HG03521 (cell line): ENCODE measurements around the gene RPTOR.

Experiments
- ATAC-seq: cut with Tn5 transposase; IDR thresholded peaks from one replicate; pipeline ENCODE4 v1.9.1; 2021; ENCODE audit warnings: mild to moderate bottlenecking, moderate library complexity; ENCODE audit not compliant: unreplicated experiment

RPTOR gene

GRCh38 chr17:80998118-80998747 lies 453.6 kb downstream of the RPTOR start:
- no peak for ATAC-seq

- ATAC-seq: no peak
Measured at GRCh38 chr17:80998748-80999535, 454.3 kb downstream of the RPTOR start.

- ATAC-seq: no peak
Measured at GRCh38 chr17:80999536-81000333, 455.1 kb downstream of the RPTOR start.

- ATAC-seq: no peak
Measured at GRCh38 chr17:81000334-81000630, 455.6 kb downstream of the RPTOR start.

- no peak for ATAC-seq
Measured at GRCh38 chr17:81000631-81001357, 456.2 kb downstream of the RPTOR start.

GRCh38 chr17:81002013-81002384 lies 457.4 kb downstream of the RPTOR start:
- ATAC-seq: no peak

GRCh38 chr17:81002409-81003361 lies 458.0 kb downstream of the RPTOR start:
- ATAC-seq: no peak

- no peak for ATAC-seq
Measured at GRCh38 chr17:81003711-81004475, 459.3 kb downstream of the RPTOR start.

GRCh38 chr17:81006891-81007290 lies 462.3 kb downstream of the RPTOR start:
- ATAC-seq: no peak

GRCh38 chr17:81008140-81008539 lies 463.5 kb downstream of the RPTOR start:
- ATAC-seq: no peak

GRCh38 chr17:81009136-81009535 lies 464.5 kb downstream of the RPTOR start:
- ATAC-seq: no peak

- ATAC-seq: no peak
Measured at GRCh38 chr17:81010935-81011334, 466.3 kb downstream of the RPTOR start.

- ATAC-seq: no peak
Measured at GRCh38 chr17:81011951-81012350, 467.3 kb downstream of the RPTOR start.

GRCh38 chr17:81012574-81013447 lies 468.2 kb downstream of the RPTOR start:
- ATAC-seq: no peak

- ATAC-seq: no peak
Measured at GRCh38 chr17:81013642-81014041, 469.0 kb downstream of the RPTOR start.

GRCh38 chr17:81015136-81015535 lies 470.5 kb downstream of the RPTOR start:
- no peak for ATAC-seq
